Fibroblast of pulmonary artery (primary cell): ENCODE measurements around the gene CABP4.

Experiments
- DNase-seq: peaks from one replicate; pipeline ENCODE4 v3.0.0-alpha.2; 2010; ENCODE audit warnings: low read depth
- H3K4me3 ChIP-seq: replicated peaks from 2 replicates; pipeline ENCODE4 v1.5.1; 2011; ENCODE audit warnings: low read depth, mild to moderate bottlenecking, control low read depth, low read length, moderate library complexity
- CTCF ChIP-seq: IDR thresholded peaks from 2 replicates; pipeline ENCODE4 v1.5.1; 2011; ENCODE audit warnings: mild to moderate bottlenecking, control low read depth, low read length, inconsistent platforms; ENCODE audit errors: missing control alignments

Gene CABP4

GRCh38 chr11:67451658-67451976 is 3.5 kb upstream of the CABP4 start:
- TF ChIP-seq CTCF: no peak
- H3K4me3 ChIP-seq: no peak overlapping the region
- no peak for DNase-seq

DNA sequence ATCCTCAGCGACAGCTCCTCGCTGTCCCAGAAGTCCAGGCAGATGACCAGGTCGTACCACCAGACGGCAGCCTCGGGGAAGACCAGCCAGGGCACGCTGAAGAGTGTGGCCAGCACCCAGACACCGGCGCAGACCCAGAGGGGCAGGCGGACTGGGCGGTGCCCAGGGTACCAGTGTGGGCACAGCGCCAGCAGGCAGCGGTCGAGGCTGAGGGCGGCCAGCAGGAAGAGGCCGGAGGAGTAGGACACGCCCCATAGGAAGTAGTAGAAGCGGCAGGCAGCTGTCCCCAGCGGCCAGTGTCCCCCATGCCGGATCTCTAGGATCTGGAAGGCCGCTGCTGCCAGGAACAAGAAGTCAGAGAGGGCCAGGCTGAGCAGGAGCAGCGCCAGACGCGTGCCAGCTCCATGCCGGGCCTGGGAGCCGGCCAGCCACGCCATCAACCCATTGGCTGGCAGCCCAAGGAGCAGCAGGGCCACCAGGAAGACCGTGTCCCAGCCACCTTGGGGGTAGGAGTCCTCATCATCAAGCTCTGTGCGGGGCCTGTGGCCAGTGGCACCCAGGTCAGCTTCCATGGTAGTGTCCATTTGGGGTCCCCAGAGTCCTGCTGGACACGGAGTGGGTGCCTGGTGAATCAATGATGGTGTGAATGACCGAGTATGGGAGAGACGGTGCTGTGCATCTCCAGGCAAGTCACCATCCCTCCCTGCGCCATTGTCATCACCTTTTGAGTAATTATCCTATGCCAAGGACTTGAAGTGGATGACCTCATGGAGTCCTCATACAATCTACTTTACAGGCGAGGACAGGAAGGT is 2.8 kb upstream of the CABP4 start, which contains the start of gene GPR152:
Gene GPR152 (minus strand): TSS at position 589 of the 812 bp plus-strand sequence. CDS start 5 bp downstream, at position 584.
- no peak for DNase-seq
- TF ChIP-seq CTCF: no peak
- H3K4me3 ChIP-seq: no peak within 1 kb of the TSS

DNA sequence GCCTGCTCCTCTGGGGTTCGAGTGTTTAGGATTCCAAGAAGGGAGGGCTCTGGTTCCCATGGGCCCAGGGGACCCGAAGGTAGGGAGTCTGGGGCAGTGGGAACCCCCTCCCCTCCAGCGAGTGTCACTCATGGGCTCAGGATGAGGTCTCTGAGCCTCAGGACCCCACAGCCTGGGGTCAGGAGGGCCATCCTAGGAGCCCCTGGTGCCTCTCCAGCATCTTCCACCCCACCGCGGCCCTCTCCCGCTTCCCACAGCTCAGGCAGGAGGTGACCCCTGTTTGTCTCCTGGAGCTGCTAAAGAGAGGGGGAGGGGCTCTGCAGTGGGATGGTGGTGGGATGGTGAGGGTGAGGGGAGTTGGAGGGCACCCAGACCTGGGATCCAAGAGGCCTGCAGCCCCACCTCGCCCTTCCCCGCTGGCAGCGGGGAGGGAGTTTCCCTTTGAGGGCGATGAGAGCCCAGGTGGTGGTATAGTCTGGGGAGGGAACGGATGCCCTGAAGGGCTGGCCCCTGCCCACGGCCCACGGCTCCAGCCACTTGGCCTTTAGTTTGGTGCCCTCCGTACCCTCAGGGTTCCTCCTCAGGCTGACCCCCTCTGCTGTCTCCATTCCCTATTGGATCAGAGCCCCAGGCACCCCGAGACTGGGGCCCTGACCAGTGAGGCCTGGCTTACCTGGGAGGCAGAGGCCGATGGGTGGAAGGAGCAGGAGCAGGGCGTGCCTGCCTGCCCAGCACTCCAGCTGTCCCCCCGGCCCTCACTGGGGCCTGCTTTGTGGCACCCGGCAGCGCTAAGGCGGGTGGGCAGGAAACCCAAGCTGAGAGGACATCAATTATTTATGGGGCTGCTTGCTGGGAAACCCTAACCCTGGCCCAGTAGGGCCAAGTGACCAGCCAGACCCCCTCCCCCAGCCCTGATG is 1.1 kb upstream of the CABP4 start:
- no peak overlapping the region for H3K4me3 ChIP-seq
- no peak for TF ChIP-seq CTCF
- DNase-seq: no peak

- H3K4me3 ChIP-seq: no peak overlapping the region
- no peak for DNase-seq
- TF ChIP-seq CTCF: no peak
These were observed 1.0 kb downstream of the CABP4 start for GRCh38 chr11:67456068-67456705.

- no peak for TF ChIP-seq CTCF
- H3K4me3 ChIP-seq: no peak overlapping the region
- DNase-seq: no peak
These were observed 2.3 kb downstream of the CABP4 start for GRCh38 chr11:67457453-67457852.

DNA sequence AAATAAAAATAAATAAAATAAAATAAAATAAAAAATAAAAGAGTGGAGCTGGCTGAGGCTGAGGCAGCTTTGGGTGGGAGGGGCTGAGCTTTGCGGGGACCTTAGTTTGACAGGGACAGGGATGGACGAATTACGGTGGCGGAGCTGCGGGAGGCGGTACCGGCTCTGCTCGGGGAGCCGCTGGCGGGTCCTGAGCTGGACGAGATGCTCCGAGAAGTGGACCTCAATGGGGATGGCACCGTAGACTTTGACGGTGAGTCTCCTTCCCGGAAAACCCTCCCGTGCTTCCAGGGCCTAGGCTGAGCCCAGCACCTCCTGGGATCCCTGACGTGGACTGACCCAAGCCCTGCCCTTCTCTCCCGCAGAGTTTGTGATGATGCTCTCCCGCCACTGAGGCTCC is 3.1 kb downstream of the CABP4 start:
- no peak for TF ChIP-seq CTCF
- DNase-seq: no peak
- no peak overlapping the region for H3K4me3 ChIP-seq
